ENCODE measurements around the gene MRPS9.

DNA sequence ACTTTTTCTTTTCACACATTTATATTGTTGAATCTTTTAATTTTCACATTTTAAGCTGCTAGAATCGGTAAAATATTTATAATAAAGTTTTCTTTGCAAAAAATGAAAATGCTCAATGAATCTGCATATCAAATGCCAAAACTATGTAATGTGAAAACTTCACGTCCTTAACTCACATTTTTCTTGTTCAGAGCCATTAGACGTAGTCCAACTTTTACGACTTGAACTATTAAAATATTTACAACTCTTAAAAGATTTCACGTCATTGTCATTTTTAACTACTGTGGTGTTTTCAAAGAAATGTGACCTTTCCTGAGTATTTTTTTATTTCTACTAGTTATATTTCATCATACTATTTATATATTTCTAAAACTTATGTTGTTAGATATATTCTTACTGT lies 54.9 kb downstream of the MRPS9 start:
- TF ChIP-seq ZFX (IDR thresholded peaks at IDR 0.05) (no peak), SIN3A (IDR thresholded peaks at IDR 0.05; ENCODE audit: low read depth) (no peak), POLR2AphosphoS5 (IDR thresholded peaks at IDR 0.05; ENCODE audit: low read depth, low read length) (no peak), CBX3 (IDR thresholded peaks at IDR 0.05; ENCODE audit: low read depth) (no peak), YY1 (IDR thresholded peaks at IDR 0.05; ENCODE audit: extremely low read depth, insufficient replicate concordance, low read depth, low read length) (no peak), CTCF (IDR thresholded peaks at IDR 0.05 in 2 of 3, conservative IDR thresholded peaks at IDR 0.05 in 1 of 3; ENCODE audit: borderline replicate concordance in 1 of 3, insufficient read depth in 1 of 3, low read depth in 2 of 3, low read length in 2 of 3) (no peak), EZH2 (IDR thresholded peaks at IDR 0.05) (no peak)
